GM13977 (cell line): ENCODE measurements around the gene PDE6H.

Experiments
- DNase-seq: peaks from one replicate; pipeline ENCODE4 v3.0.0; 2012; ENCODE audit warnings: low spot score
- in situ Hi-C: fragments of 300-500 bp; cut with MboI; formaldehyde crosslinking; loops from one replicate; pipeline ENCODE4 v1.12.0; 2022; ENCODE audit warnings: low sequenced_read_pairs, low pct_unique_long_range_greater_than_20kb, mixed read lengths, inconsistent platforms; ENCODE audit not compliant: unreplicated experiment
- TF ChIP-seq, protein P1 (sequence below): IDR thresholded peaks from 2 replicates; pipeline ENCODE4 v1.5.1; 2012; ENCODE audit warnings: mild to moderate bottlenecking, control low read depth; ENCODE audit not compliant: insufficient read depth; ENCODE audit errors: extremely low read depth, missing control alignments

The PDE6H gene

DNA sequence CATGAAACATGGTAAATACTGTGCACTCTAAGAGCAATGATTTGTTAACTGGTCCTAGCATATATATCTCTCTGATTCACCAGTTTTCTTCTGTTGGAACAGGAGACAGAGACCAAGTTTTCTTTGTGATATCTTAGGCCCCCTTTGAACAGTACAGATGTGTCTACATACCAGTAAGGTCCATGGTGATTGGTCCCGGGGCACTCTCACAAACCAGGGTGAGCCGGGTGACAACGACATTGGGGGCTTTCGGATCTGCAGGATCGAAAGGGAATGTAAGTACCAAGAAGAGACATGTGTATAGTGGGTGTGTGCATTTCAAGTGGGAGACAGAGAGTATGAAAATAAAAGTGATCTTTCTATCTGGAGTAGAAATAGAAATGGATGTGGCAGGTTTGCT lies 23.2 kb upstream of the PDE6H start:
- TF ChIP-seq, protein P1, sequence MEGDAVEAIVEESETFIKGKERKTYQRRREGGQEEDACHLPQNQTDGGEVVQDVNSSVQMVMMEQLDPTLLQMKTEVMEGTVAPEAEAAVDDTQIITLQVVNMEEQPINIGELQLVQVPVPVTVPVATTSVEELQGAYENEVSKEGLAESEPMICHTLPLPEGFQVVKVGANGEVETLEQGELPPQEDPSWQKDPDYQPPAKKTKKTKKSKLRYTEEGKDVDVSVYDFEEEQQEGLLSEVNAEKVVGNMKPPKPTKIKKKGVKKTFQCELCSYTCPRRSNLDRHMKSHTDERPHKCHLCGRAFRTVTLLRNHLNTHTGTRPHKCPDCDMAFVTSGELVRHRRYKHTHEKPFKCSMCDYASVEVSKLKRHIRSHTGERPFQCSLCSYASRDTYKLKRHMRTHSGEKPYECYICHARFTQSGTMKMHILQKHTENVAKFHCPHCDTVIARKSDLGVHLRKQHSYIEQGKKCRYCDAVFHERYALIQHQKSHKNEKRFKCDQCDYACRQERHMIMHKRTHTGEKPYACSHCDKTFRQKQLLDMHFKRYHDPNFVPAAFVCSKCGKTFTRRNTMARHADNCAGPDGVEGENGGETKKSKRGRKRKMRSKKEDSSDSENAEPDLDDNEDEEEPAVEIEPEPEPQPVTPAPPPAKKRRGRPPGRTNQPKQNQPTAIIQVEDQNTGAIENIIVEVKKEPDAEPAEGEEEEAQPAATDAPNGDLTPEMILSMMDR, result no peak
- no peak for DNase-seq
- in situ Hi-C loops, result no loop called here

DNA sequence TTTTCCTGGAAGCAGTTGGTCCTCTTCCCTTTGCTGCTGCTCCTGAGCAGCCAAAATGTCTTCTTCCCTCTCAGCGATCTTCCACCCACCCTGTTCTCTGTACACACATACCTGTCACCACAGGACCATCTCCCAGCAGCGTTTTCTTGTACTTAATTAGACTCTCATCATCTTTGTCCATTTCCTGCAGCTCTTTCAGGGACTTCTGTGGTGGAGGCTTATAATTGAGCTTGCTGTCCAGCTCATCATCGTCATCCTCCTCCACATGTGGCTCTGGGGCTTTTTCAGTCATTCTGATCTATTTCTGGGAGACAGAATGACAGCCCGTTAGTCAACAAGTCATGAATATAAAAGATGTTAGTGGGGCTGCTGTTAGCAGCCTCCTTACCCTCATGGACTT lies 22.4 kb upstream of the PDE6H start:
- DNase-seq, result no peak
- TF ChIP-seq, protein P1, result no peak
- in situ Hi-C loops, result no loop called here

DNA sequence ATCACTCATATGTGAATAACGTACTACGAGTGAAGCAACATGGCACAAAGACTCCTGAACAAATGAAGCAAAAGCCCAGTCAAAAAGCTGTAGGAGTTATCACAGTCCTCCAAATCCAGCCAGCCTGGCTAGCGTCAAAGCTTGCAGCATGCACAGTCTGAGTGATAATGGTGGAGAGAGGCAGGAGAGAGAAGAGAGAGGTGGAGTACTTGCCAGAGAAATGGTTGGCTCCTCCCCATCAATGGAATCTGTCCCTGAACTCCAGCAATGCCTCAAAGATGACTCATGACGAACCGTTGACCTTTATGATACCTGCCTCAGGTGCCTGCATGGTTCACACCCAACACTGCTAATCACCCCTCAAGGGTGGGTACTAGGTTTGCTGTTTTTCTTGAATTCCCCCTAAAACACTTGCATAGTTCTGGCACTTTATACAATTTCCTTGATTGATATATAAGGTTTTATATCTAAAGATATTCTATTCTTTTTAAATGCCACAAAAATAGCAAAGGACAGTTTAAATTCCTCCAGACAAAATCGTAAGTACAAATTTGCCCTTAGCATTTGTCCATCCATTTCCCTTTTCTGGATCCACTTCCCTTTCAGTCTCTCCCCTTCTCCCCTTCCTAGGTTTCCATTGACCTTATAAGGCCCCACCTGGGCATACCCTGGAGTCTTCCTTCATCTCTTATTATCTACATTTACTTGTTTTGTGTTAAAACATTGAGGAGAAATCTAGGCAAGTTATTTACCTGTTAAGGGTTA lies 21.7 kb upstream of the PDE6H start:
- TF ChIP-seq, protein P1, result no peak
- in situ Hi-C loops, result no loop called here
- no peak for DNase-seq

DNA sequence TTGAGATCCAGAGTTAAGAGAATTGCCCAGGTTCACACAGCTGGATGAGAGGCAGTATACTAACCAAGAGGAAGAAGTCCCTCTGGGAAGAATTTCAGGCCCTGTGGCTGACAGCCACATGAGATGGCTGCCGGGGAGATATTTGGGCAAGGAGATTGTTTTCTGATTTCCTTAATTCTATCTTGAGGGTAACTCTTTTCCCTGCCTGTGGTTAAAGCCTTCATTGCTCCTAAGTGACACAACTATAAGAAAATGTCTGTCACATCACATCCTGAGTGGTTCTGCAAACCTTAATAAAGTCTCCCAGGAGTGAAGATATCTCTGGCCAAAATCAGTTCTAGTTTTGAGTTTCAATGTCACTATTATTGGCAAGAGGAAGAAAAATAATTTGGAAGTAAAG lies 21.0 kb upstream of the PDE6H start:
- DNase-seq, result no peak
- in situ Hi-C loops, result no loop called here
- TF ChIP-seq, protein P1, result no peak

DNA sequence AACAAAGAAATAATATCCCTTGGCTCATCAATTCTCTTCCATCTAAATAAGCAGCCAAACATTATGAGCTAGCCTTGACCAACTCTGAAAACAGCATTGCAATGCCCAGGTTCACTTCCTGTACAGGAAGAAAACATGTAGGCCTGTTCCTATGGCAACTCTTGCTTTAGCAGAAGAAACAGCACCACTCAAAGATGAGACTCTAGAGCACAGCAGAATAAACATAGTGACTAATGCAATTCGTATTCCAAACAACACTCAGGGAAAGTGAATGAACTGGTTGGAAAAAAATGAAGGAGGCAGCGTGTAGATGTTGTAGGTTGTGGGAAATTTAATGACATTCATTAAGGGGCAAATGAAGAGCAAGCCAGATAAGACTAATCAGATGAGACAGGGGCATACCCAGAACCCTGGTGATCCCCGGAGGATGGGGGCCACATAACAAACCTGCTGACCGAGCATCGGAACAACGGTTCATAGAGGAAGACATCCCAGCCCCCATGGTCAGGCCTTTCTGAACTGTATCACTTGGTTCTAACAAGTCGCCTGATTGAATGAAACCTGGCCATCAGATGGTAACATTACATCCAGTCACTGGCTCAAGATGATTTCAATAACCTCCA lies 20.4 kb upstream of the PDE6H start:
- TF ChIP-seq, protein P1, result no peak
- DNase-seq, result peak; percentile 15
- in situ Hi-C loops, result no loop called here

DNA sequence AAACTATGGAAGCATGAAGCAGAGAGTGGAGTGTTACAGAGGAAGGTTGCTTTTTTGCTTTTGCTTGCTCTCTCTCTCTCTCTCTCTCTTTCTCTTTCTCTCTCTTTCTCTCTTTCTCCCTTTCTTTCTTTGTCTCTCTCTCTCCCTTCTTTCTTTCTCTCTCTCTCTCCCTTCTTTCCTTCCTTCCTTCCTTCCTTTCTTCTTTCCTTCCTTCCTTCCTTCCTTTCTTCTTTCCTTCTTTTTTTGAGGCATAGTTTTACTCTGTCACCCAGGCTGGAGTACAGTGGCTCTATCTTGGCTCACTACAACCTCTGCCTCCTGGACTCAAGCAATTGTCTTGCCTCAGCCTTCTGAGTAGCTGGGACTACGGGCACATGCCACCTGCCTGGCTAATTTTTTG lies 19.1 kb upstream of the PDE6H start:
- DNase-seq, result no peak
- in situ Hi-C loops, result no loop called here
- TF ChIP-seq, protein P1, result no peak

DNA sequence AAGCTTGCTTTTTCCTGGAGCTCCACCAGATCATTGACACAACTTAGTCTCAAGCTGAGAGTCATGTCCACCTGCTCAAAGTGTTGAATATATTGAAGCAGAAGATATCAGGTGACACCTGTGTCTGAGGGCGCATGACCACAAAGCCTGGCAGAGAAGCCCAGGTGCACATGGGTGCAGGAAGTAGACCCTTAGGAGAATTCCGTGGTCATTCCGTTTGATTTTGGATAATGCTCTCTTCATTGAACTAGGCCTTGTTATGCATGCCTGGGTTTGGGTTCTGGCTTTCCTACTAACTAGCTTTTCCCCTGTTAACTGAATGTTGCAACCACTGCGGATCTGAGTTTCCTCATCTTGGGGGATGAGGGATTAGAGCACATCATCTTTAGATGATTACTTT lies 18.6 kb upstream of the PDE6H start:
- TF ChIP-seq, protein P1, result no peak
- in situ Hi-C loops, result no loop called here
- DNase-seq, result no peak
